Activated CD4-positive, alpha-beta memory T cell treated with anti-CD3 and anti-CD28 coated beads for 36 hours (primary cell): ENCODE results near the gene TWNK. TPM values are rescaled to one million over a fixed set of nuclear protein-coding genes. Genes with fewer than 3 reads are reported as not detected.

Source experiments
- CTCF ChIA-PET: fragments of 350-600 bp; sonication (Branson Sonifier 250); formaldehyde crosslinking; loops from one replicate; lab custom pipeline; 2021; ENCODE audit warnings: antibody characterized with exemption, inconsistent platforms; lab: Charles Lee
- POLR2A ChIA-PET: fragments of 350-600 bp; sonication (Branson Sonifier 250); formaldehyde crosslinking; loops from one replicate; lab custom pipeline; 2021; ENCODE audit warnings: antibody characterized with exemption; lab: Charles Lee
- DNase-seq: peaks from one replicate; pipeline ENCODE4 v3.0.0-alpha.2; 2020
- H3K27ac Mint-ChIP-seq: one replicate; pipeline ENCODE4 v1.8.0; 2021; ENCODE audit warnings: mixed read lengths
- H3K27me3 Mint-ChIP-seq: one replicate; pipeline ENCODE4 v1.8.0; 2021; ENCODE audit warnings: mixed read lengths
- H3K36me3 Mint-ChIP-seq: one replicate; pipeline ENCODE4 v1.8.0; 2021; ENCODE audit warnings: mixed read lengths
- H3K4me1 Mint-ChIP-seq: one replicate; pipeline ENCODE4 v1.8.0; 2021; ENCODE audit warnings: low read depth, mixed read lengths
- H3K4me3 Mint-ChIP-seq: one replicate; pipeline ENCODE4 v1.8.0; 2021; ENCODE audit warnings: mild to moderate bottlenecking, mixed read lengths
- H3K9me3 Mint-ChIP-seq: one replicate; pipeline ENCODE4 v1.8.0; 2021; ENCODE audit warnings: mixed read lengths
- intact Hi-C: fragments of 100-400 bp; cut with micrococcal nuclease; formaldehyde crosslinking; loops from one replicate; pipeline ENCODE4 v1.15.1; 2023
- total RNA-seq, 2 experiments: library from RNA; stranded (reverse); gene quantifications; one replicate each; pipeline ENCODE4 v1.2.3, GENCODE V29; 2021

The TWNK gene
- total RNA-seq, 2 experiments from 2014 or later: 12.8 to 14.0 TPM

DNA sequence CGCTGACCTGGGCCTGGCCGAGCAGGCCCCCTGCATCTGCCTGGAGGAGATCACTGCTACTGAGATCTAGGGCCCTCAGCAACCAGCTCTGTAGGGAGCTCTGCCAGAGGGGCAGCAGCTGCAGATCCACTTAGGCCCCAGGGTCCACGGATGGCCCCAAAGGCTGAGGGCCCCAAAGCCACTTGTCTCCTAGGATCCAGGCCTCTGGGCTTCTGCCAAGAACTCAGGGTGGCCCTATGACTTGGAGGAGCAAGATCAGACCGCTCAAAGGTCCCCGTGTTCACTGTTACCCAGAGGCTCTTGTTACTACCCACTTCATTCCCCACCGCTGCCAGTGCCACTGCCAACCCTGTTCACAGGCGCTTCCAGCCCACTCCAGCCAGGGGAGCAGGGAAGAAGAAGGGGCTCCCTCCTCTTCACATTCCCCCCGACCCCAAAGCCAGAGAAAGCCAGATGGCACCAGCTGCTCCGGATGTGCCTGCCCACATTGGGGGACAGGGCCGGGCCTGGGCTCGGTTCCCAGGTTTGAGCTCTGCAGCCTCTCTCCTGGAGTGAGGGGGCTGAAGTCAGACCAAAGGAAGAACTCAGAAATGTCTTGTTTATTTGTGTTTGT lies 19.9 kb downstream of the TWNK start:
- H3K9me3 Mint-ChIP-seq: no peaks in the 10 kb centered on the region
- CTCF ChIA-PET: interaction anchor here (0.7 to 14.6 kb wide), 4 partner anchors 10 to 232 kb away, joined by 3 to 199 read pairs (median 12); no protein-coding TSS in a partner anchor
- H3K27ac Mint-ChIP-seq: no peak overlapping the region
- no peak for DNase-seq
- H3K4me1 Mint-ChIP-seq: no peaks in the 10 kb centered on the region
- H3K27me3 Mint-ChIP-seq: no peaks in the 10 kb centered on the region
- POLR2A ChIA-PET: no interaction called here
- H3K36me3 Mint-ChIP-seq: no peaks in the 10 kb centered on the region
- H3K4me3 Mint-ChIP-seq: no peak overlapping the region
- intact Hi-C loops: no loop called here

DNA sequence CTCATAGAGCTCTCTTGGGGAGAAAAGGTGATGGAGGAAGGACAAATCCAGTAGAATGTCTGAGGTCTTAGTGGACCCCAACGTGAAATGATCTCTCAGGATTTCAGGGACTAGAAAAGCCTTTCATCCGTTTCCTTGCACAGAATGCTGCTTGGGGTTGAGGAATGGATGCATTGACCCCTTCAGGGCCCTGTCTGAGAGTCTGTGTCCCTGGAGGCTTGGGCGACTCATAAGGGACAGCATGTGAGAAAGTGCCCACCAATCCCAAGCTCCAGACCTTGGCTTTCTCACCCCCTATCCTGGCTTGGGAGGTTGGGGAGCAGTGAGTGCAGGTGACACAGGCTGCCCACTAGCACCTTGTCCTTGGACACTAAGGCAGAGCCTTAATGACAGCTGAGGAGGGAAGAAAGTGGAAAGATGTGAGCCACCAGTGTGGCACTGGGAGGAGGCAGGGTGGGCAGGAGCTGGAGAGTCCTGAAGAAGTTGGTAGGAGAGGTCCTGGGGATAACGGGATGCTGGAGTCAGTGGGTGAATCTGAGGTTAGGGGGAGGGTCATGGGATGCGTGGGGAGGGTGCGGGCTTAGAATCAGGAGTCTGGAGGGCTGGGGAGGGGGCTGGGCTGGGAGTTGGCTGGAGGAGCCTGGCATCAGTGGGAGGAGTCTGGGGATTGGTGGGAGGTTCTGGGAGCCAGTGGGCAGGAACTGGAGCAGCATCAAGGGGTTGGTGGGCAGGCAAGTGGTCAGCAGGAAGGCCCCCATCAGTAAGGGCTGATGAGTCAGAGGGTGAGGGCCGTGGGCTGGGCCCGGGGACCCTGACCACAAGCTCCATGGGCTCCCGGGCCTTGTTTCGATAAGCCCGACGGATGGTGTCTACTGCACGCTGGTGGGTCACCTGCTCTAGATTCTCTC lies 20.8 kb downstream of the TWNK start:
- H3K9me3 Mint-ChIP-seq: no peaks in the 10 kb centered on the region
- peaks cover 3% of the 10 kb centered on the region for H3K27me3 Mint-ChIP-seq
- no peak overlapping the region for H3K4me3 Mint-ChIP-seq
- CTCF ChIA-PET: interaction anchor here (2.3 to 14.6 kb wide), 2 partner anchors 9 to 11 kb away, joined by 19 to 199 read pairs; no protein-coding TSS in a partner anchor
- H3K36me3 Mint-ChIP-seq: no peaks in the 10 kb centered on the region
- H3K27ac Mint-ChIP-seq: no peak overlapping the region
- H3K4me1 Mint-ChIP-seq: peaks cover 7% of the 10 kb centered on the region
- intact Hi-C loops: no loop called here
- no peak for DNase-seq
- POLR2A ChIA-PET: no interaction called here

DNA sequence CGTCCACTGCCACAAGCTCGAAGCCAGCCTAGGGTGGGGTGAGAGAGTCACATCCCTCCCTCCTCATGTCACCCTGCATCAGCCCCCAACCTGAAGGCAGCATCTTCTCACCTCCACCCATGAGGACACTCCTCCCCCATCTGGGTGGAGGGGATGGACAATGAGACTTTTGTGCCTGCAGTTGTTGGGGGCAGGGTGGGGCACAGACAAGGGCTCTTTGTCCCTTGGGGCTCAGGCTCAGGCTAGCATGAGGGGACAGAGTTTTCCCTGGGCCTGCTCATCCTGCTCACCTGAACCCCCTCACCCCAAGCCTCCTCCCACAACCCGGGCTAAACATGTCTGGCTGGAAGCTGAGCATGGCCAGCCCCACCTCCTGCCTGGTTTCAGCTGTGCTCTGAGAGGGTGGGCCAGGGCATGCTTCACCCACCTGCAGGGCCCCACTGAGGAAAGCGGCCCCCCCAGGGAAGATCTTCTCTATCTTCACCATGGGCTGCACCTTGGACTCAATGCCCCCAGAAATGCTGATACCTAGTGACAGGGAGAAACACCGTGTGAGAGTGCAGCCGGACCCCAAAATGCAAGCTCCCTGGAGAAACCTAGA lies 21.6 kb downstream of the TWNK start:
- POLR2A ChIA-PET: no interaction called here
- intact Hi-C loops: no loop called here

DNA sequence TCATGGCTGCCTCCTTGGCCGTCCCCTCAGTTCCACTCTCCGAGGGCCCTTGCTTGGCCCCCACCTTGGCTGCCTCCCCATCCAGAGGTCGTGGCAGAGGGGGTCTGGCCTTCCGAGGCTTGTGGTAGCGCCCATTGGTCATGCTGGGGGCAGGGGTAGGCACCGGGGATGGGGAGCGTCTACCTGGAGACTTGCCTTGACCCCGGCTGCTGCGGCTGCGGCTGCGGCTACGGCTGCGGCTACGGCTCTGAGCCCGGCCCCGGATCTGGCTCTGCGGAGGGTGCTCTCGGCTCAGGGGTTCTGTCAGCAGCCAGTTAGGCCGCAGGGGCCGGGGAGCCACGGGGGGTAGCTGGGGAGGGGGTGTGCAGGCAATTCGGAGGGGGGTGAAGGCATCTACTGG lies 23.0 kb downstream of the TWNK start:
- POLR2A ChIA-PET: no interaction called here
- H3K4me1 Mint-ChIP-seq: peaks cover 21% of the 10 kb centered on the region
- no peaks in the 10 kb centered on the region for H3K9me3 Mint-ChIP-seq
- CTCF ChIA-PET: interaction anchor here (1.4 kb wide), 1 partner anchor 8 kb away, joined by 4 read pairs; no protein-coding TSS in a partner anchor
- H3K27ac Mint-ChIP-seq: no peak overlapping the region
- DNase-seq: no peak
- no peak overlapping the region for H3K4me3 Mint-ChIP-seq
- no peaks in the 10 kb centered on the region for H3K36me3 Mint-ChIP-seq
- intact Hi-C loops: loop anchor here (5.0 kb wide), 2 partner anchors 43 to 448 kb away; partner anchors contain the start of gene SEMA4G
- peaks cover 10% of the 10 kb centered on the region for H3K27me3 Mint-ChIP-seq

More for the DNA sequence above, 21.6 kb downstream of the TWNK start:
- Mint-ChIP-seq H3K36me3 (no peaks in the 10 kb centered on the region), H3K4me3 (no peak overlapping the region), H3K27ac (no peak overlapping the region), H3K4me1 (peaks cover 10% of the 10 kb centered on the region), H3K27me3 (peaks cover 4% of the 10 kb centered on the region), H3K9me3 (no peaks in the 10 kb centered on the region)
- no peak for DNase-seq
- CTCF ChIA-PET: interaction anchor here (1.4 kb wide), 1 partner anchor 10 kb away, joined by 4 read pairs; no protein-coding TSS in a partner anchor

DNA sequence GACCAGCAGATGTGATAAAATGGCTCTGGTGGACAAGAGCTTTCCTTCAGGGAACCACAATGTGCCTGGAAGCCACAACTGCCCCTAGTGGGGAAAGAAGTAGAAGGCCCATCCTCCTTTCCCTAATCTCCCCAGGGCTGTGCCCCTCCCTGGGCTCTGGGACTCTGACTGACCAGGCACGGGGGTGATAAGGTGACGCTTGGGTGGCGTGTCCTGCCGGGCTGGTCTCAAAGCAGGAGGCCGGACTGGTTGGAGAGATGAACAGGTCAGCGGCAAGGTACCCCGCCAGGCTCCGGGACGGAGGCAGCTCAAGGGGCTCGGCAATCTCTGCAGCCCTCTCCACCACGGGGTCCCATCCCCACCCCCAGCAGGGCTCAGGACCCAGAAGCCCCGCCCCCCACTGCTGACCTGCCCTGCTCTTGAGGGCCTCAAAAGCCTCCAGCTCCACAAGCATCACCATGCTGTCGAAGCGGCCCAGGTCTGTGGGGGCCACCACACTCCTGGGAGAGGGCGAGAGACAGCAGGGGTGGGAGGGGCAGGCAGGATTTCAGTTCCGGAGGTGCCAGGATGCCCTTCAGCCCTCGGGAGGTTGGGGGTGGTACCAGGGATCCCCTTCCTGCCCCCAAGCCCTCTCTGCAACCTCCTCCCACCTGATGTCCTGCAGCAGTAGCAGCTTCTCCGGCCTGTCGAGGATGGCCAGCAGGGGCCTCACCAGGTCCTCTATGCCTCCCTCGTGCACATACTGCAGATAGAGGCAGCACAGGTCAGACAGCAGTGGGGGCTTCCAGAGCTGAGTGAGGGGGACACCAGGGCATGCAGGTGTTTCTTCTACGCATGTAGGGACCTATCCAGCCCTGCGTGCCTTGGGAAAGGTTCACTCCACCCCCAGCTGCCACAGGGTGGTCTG lies 24.4 kb downstream of the TWNK start:
- no peak for DNase-seq
- no peak overlapping the region for H3K4me3 Mint-ChIP-seq
- POLR2A ChIA-PET: no interaction called here
- H3K4me1 Mint-ChIP-seq: peaks cover 22% of the 10 kb centered on the region
- no peaks in the 10 kb centered on the region for H3K9me3 Mint-ChIP-seq
- H3K36me3 Mint-ChIP-seq: no peaks in the 10 kb centered on the region
- H3K27ac Mint-ChIP-seq: no peak overlapping the region
- H3K27me3 Mint-ChIP-seq: peaks cover 19% of the 10 kb centered on the region
- CTCF ChIA-PET: interaction anchor here (0.7 to 2.0 kb wide), 8 partner anchors 9 to 79 kb away, joined by 3 to 12 read pairs (median 4); partner anchors contain the start of gene LZTS2
- intact Hi-C loops: loop anchor here (2.0 to 5.0 kb wide), 3 partner anchors 19 to 449 kb away; partner anchors contain the start of genes PDZD7, SEMA4G and SFXN3

DNA sequence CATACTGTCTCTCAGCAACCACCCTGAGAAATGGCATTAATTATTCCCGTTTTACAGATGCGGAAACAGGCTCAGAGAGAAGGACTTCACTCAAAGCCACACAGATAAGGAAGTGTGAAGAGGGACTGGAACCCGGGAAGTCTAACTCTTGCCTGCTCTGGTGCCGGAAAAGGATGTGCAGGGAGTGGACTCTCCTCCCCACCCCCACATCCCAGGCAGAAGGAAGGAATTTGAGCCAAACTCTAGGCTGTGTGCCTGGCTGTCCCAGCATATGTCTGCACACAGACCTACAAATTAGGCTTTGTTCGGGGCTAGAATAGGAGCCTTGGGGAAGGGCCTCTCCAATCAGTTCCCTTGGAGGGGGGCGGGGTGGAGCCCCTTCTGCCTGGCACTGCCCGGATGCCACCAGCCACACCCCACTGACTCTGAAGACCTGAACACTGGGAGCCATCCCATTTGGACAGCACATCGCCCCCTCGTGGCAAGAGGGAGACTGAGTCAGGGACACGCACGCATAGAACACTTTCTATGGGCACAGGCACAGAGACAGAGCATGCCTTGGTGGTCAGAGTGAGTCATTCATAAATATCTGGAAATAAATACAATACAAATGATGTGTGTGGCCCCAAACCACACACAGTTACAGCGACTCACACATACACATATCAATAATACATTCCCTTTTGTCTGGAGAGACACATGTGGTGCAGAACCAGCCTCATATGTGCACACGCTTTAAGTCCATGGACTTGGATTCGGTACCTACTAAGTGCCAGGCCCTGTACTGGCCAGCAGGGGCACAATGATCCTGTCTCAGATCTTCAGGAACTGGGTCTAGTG lies 25.4 kb downstream of the TWNK start:
- H3K36me3 Mint-ChIP-seq: no peaks in the 10 kb centered on the region
- ChIA-PET CTCF (interaction anchor here (0.9 to 2.0 kb wide), 5 partner anchors 10 to 48 kb away, joined by 3 to 12 read pairs (median 6); partner anchors contain the start of gene LZTS2), POLR2A (no interaction called here)
- peaks cover 22% of the 10 kb centered on the region for H3K4me1 Mint-ChIP-seq
- peak; percentile 86 for DNase-seq
- peak overlapping the region; percentile 20 for H3K4me3 Mint-ChIP-seq
- no peaks in the 10 kb centered on the region for H3K9me3 Mint-ChIP-seq
- H3K27ac Mint-ChIP-seq: no peak overlapping the region
- peaks cover 26% of the 10 kb centered on the region for H3K27me3 Mint-ChIP-seq
- intact Hi-C loops: loop anchor here (1.0 to 5.0 kb wide), 4 partner anchors 13 to 450 kb away; partner anchors contain the start of genes LZTS2, PDZD7, SEMA4G and SFXN3

DNA sequence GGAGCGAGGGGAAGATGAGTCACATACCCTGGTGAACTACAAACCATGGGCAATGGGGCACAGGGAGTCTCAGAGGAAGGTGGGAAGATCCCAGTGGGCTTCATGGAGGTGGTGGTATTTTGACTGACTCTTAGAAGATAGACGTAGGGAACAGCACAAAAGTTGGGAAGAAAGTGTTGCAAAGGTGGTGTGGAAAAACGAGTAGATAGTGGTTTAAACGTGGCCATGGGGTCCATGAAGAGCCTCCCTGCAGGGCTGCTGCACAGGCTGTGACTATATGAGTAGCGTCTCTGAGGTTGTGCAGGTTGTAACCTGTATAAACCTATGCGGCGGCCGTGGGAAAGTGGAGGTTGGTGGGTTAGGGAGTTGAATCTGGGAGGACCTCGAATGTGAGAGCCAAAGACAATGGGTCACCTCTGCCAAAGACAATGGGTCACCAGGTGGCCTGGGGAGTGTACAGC lies 26.1 kb downstream of the TWNK start:
- peaks cover 22% of the 10 kb centered on the region for H3K4me1 Mint-ChIP-seq
- no peak overlapping the region for H3K4me3 Mint-ChIP-seq
- intact Hi-C loops: loop anchor here (1.0 to 5.0 kb wide), 4 partner anchors 14 to 451 kb away; partner anchors contain the start of genes LZTS2, PDZD7, SEMA4G and SFXN3
- no peaks in the 10 kb centered on the region for H3K36me3 Mint-ChIP-seq
- H3K27me3 Mint-ChIP-seq: peaks cover 29% of the 10 kb centered on the region
- no peak for DNase-seq
- H3K9me3 Mint-ChIP-seq: no peaks in the 10 kb centered on the region
- POLR2A ChIA-PET: no interaction called here
- CTCF ChIA-PET: interaction anchor here (1.3 to 7.2 kb wide), 7 partner anchors 13 to 451 kb away, joined by 4 to 199 read pairs (median 10); partner anchors contain the start of genes LZTS2, PDZD7, SEMA4G and SFXN3
- no peak overlapping the region for H3K27ac Mint-ChIP-seq

DNA sequence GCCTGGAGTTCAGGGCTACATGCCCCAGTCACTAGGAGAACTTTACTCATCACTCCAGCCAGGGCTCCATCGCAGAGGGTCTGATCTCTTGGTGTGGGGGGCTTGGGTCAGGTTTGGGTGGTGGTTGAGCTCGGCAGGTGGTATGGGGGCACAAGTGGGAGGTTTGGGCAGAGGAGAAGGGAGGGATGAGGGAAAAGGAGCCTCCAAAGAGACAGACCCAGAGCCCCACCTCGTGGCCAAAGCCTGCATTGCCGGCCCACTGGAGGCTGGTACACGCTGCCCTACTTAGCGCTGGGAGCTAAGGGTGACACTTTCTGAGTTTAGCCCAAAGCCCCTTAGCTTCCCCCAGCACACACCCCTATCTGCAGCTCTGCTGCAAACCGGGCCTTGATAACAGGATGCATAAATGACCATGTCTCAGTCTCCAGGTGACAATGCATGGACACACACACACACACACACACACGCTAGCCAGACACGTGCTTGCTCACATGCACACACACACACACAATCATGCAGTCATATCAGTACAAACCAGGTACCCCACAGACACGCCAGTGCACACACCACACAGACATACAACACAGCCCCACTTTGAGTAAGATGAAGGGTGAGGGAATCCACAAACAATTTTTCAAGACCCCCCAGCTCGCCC lies 27.0 kb downstream of the TWNK start:
- Mint-ChIP-seq H3K4me3 (no peak overlapping the region), H3K4me1 (peaks cover 25% of the 10 kb centered on the region), H3K9me3 (no peaks in the 10 kb centered on the region), H3K36me3 (no peaks in the 10 kb centered on the region), H3K27me3 (peaks cover 32% of the 10 kb centered on the region), H3K27ac (no peak overlapping the region)
- intact Hi-C loops: loop anchor here (5.0 kb wide), 2 partner anchors 47 to 452 kb away; partner anchors contain the start of gene SEMA4G
- DNase-seq: peak; percentile 85
- ChIA-PET CTCF (interaction anchor here (0.6 to 7.2 kb wide), 23 partner anchors 8 to 1490 kb away, joined by 3 to 199 read pairs (median 4); partner anchors contain the start of genes LZTS2, PDZD7, SEMA4G and SFXN3), POLR2A (interaction anchor here (0.8 to 1.4 kb wide), 3 partner anchors 15 to 18 kb away, joined by 3 to 5 read pairs (median 3); no protein-coding TSS in a partner anchor)

DNA sequence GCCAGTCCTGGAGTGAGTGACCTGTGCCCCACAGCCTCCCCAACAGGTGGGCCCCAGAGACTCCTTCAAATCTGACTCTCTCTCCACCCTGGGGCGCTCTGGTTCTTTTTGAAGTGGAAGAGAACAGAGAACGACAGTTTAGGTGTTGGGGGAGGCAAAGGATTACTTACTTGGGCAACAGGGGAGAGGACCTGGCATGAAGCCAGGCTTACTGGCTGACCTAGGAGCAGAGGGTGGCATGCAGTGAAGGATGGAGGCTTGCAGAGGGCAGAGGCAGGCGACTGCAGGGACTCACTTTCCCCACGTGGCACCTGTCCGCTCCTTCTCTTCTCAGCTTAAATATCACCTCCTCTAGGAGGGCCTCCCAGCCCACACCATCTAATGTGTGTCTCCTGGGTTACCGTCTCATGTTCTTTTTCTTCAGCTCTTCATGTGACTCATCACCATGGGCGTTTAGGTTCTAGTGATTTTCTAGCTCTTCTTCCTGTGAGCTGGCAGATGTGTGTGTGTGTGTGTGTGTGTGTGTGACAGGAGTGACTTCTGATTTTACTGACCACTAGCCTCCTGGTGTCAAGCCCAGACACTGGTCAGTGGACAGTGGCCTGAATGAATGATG lies 27.7 kb downstream of the TWNK start:
- peaks cover 25% of the 10 kb centered on the region for H3K4me1 Mint-ChIP-seq
- H3K9me3 Mint-ChIP-seq: no peaks in the 10 kb centered on the region
- peaks cover 35% of the 10 kb centered on the region for H3K27me3 Mint-ChIP-seq
- DNase-seq: peak; percentile 25
- CTCF ChIA-PET: interaction anchor here (0.7 to 7.2 kb wide), 24 partner anchors 8 to 1489 kb away, joined by 3 to 199 read pairs (median 4); partner anchors contain the start of genes LZTS2, PDZD7, SEMA4G and SFXN3
- POLR2A ChIA-PET: interaction anchor here (0.8 to 1.4 kb wide), 4 partner anchors 14 to 27 kb away, joined by 3 to 5 read pairs (median 3); partner anchors contain the start of gene TWNK
- H3K36me3 Mint-ChIP-seq: no peaks in the 10 kb centered on the region
- H3K4me3 Mint-ChIP-seq: no peak overlapping the region
- intact Hi-C loops: loop anchor here (5.0 kb wide), 2 partner anchors 48 to 453 kb away; partner anchors contain the start of gene SEMA4G
- H3K27ac Mint-ChIP-seq: no peak overlapping the region
